ENCODE measurements around the gene S100A14. TPM values are rescaled to one million over a fixed set of nuclear protein-coding genes. Genes with fewer than 3 reads are reported as not detected.
A peak's percentile ranks its signal among the peaks of the same experiment; 100 is the strongest.

The S100A14 gene
- total and polyA plus RNA-seq, 12 donors: 0.32 to 2.2 (median 0.88) TPM; not detected in 7

DNA sequence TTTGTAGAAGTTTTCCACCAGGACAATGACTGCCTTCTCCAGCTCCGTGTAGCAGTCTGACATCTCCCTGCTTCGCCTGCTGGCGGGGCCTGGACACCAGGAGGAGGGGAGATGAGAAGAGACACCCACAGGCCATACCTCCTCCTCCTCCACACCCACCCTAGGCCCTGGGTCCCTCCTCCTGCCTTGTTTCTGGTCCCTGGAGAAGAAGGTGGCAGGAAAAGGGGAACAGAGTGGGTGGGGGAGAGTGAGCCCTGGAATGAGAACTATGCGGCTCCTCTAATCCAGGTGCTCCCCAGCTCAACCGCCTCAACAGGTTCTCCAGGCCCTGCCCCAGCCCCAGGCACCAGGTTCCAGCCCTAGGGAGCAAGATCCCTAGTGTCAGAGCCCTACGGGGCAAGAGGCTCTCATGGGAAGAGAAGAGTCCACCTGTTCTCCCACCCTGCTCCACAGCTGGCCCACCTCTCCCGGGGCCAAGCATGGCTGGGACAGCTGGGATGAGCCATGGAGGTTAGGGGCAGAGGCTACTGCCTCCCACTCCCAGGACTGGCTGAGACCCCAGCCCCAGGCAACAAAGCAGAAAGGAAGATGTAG, 7.9 kb downstream of the S100A14 start:
- H3K36me3 ChIP-seq (replicated peaks in 1 of 2): peaks cover 0 to 12% of the 10 kb centered on the region in 2 donors
- H3K27me3 ChIP-seq: no peaks in the 10 kb centered on the region
- intact Hi-C loops (cut with DNase I): no loop called here
- TF ChIP-seq, protein P1, sequence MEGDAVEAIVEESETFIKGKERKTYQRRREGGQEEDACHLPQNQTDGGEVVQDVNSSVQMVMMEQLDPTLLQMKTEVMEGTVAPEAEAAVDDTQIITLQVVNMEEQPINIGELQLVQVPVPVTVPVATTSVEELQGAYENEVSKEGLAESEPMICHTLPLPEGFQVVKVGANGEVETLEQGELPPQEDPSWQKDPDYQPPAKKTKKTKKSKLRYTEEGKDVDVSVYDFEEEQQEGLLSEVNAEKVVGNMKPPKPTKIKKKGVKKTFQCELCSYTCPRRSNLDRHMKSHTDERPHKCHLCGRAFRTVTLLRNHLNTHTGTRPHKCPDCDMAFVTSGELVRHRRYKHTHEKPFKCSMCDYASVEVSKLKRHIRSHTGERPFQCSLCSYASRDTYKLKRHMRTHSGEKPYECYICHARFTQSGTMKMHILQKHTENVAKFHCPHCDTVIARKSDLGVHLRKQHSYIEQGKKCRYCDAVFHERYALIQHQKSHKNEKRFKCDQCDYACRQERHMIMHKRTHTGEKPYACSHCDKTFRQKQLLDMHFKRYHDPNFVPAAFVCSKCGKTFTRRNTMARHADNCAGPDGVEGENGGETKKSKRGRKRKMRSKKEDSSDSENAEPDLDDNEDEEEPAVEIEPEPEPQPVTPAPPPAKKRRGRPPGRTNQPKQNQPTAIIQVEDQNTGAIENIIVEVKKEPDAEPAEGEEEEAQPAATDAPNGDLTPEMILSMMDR (IDR thresholded peaks at IDR 0.05): no peak
- TF ChIP-seq POLR2A (IDR thresholded peaks at IDR 0.05): no peak
- no peaks in the 10 kb centered on the region for H3K9me3 ChIP-seq (replicated peaks in 1 of 3)
- H3K27ac ChIP-seq: peak overlapping the region in 3 of 5 donors; percentile 58 to 93 (median 87)
- WGBS, 4 donors: 77 to 87% (median 84%) methylated on average over 5 to 7 of the region's 7 CpGs
- H3K4me1 ChIP-seq (replicated peaks in 1 of 2): peaks cover 0 to 27% of the 10 kb centered on the region in 2 donors
- H3K4me3 ChIP-seq: peak overlapping the region in 1 of 4 donors; percentile 36
- DNase-seq: no peak

DNA sequence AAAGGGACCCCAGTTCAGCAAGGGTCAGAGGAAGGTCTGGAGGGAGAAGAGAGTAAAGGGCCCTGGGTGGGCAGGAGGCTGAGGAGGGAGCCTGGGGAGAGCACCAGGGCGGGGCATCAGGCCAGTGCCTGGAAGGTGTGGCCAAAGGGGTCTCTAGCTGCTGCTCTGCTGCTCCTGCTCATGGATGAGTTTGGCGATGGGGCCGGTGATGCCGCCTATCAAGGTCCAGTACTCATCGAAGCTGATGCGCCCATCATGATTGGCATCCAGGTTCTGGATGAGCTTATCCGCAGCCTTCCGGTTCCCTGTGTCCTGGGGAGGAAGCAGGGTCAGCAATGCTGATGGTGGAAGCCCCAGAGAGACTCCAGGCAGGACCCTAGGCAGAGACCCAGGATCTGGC, 8.7 kb downstream of the S100A14 start:
- no peaks in the 10 kb centered on the region for H3K9me3 ChIP-seq (replicated peaks in 1 of 3)
- H3K4me3 ChIP-seq: no peak overlapping the region
- no peak for DNase-seq
- peaks cover 0 to 27% of the 10 kb centered on the region in 2 donors for H3K4me1 ChIP-seq (replicated peaks in 1 of 2)
- intact Hi-C loops (cut with DNase I): no loop called here
- H3K27me3 ChIP-seq: no peaks in the 10 kb centered on the region
- TF ChIP-seq, protein P1 (IDR thresholded peaks at IDR 0.05): no peak
- no peak for TF ChIP-seq POLR2A (IDR thresholded peaks at IDR 0.05)
- H3K27ac ChIP-seq: no peak overlapping the region
- WGBS, 4 donors: 70 to 94% (median 90%) methylated on average over 6 to 8 of the region's 8 CpGs
- peaks cover 0 to 12% of the 10 kb centered on the region in 2 donors for H3K36me3 ChIP-seq (replicated peaks in 1 of 2)

DNA sequence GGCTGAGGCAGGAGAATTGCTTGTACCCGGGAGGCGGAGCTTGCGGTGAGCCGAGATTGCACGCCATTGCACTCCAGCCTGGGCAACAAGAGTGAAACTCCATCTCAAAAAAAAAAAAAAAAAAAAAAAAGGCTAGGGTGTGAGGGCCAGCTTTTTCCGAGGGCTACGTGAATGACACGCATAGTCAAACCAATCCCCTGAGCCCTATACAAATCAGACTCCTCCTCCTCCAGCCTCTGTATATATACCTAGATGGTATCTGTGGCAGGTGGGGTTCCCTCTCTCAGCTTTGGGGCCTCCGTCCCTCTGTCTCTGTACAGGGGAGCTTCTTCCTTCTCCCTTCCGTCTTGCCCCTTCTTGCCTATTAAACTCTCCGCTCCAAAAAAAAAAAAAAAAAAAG, 9.9 kb downstream of the S100A14 start:
- 90 to 93% (median 92%) methylated on average over 11 of the region's 11 CpGs for WGBS, 4 donors
- H3K4me1 ChIP-seq (replicated peaks in 1 of 2): peaks cover 0 to 23% of the 10 kb centered on the region in 2 donors
- H3K36me3 ChIP-seq (replicated peaks in 1 of 2): peaks cover 0 to 12% of the 10 kb centered on the region in 2 donors
- no peak overlapping the region for H3K4me3 ChIP-seq
- no peak overlapping the region for H3K27ac ChIP-seq
- intact Hi-C loops (cut with DNase I): no loop called here
- no peak for DNase-seq
- no peak for TF ChIP-seq POLR2A (IDR thresholded peaks at IDR 0.05)
- TF ChIP-seq, protein P1 (IDR thresholded peaks at IDR 0.05): no peak
- no peaks in the 10 kb centered on the region for H3K9me3 ChIP-seq (replicated peaks in 1 of 3)
- no peaks in the 10 kb centered on the region for H3K27me3 ChIP-seq

DNA sequence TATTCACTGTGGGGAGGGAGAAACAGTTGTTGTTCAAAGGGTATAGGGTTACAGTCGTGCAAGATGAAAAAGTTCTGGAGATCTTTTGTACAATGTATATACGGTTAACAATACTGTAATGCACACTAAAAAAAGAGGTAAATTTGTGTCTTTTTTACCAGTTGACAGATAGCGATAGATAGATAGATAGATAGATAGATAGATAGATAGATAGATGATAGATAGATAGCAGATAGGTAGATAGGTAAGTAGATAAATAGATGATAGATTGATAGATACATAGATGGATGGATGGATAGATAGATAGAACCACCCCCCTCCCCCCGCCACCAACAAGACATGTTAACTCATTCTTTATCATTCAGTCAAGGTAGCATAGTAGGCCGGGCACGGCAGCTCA, 13.4 kb downstream of the S100A14 start:
- Histone ChIP-seq H3K4me3 (no peak overlapping the region), H3K27me3 (no peaks in the 10 kb centered on the region), H3K9me3 (replicated peaks in 1 of 3) (no peaks in the 10 kb centered on the region), H3K4me1 (replicated peaks in 1 of 2) (no peaks in the 10 kb centered on the region), H3K27ac (no peak overlapping the region), H3K36me3 (replicated peaks in 1 of 2) (peaks cover 0 to 12% of the 10 kb centered on the region in 2 donors)
- intact Hi-C loops (cut with DNase I): no loop called here
- DNase-seq: no peak
- TF ChIP-seq, protein P1 (IDR thresholded peaks at IDR 0.05): no peak
- TF ChIP-seq POLR2A (IDR thresholded peaks at IDR 0.05): no peak
- 87 to 94% (median 91%) methylated on average over 6 of the region's 6 CpGs for WGBS, 4 donors

Data from adrenal gland (tissue), 12 donors.